ENCODE data around the gene LRRC4C. TPM values are rescaled to one million over a fixed set of nuclear protein-coding genes. Genes with fewer than 3 reads are reported as not detected.
A peak's percentile ranks its signal among the peaks of the same experiment; 100 is the strongest.

Gene LRRC4C
- total RNA-seq, 1 donor from 2014 or later, result 2.7 TPM

- Histone ChIP-seq H3K4me3 (no peak overlapping the region), H3K4me2 (peak overlapping the region; percentile 16), H3K9ac (no peak overlapping the region), H3F3A (ENCODE audit: low read depth) (peaks cover 4% of the 10 kb centered on the region), H3K27ac (no peak overlapping the region), H2AFZ (replicated peaks) (peak overlapping the region; percentile 61), H3K4me1 (peaks cover 33% of the 10 kb centered on the region), H3K9me3 (ENCODE audit: low read depth) (no peaks in the 10 kb centered on the region), H3K27me3 (no peaks in the 10 kb centered on the region), H4K20me1 (ENCODE audit: low read depth) (no peaks in the 10 kb centered on the region), H3K79me2 (ENCODE audit: low read depth) (no peaks in the 10 kb centered on the region), H3K36me3 (no peaks in the 10 kb centered on the region)
- Mint-ChIP-seq H3K4me1 (peaks cover 55% of the 10 kb centered on the region), H3K27me3 (ENCODE audit: insufficient read depth, low read depth) (peaks cover 2% of the 10 kb centered on the region), H3K36me3 (no peaks in the 10 kb centered on the region), H3K27ac (peak overlapping the region; percentile 97), H3K4me3 (no peak overlapping the region), H3K9me3 (no peaks in the 10 kb centered on the region)
- TF ChIP-seq EZH2 (IDR thresholded peaks at IDR 0.05), result no peak
- TF ChIP-seq CTCF (IDR thresholded peaks at IDR 0.05), result no peak
- no peak for TF ChIP-seq EZH2phosphoT487 (IDR thresholded peaks at IDR 0.05)
- DNase-seq (ENCODE audit: low spot score), result no peak
These were observed 64.8 kb downstream of the LRRC4C start for GRCh38 chr11:41394521-41395195.

- H3K4me3 Mint-ChIP-seq, result no peak overlapping the region
- H3K27ac Mint-ChIP-seq, result peak overlapping the region; percentile 67
These were observed 66.9 kb downstream of the LRRC4C start for GRCh38 chr11:41392596-41392995.

GRCh38 chr11:41389623-41390130, 69.8 kb downstream of the LRRC4C start:
- Histone ChIP-seq H3K4me3 (no peak overlapping the region), H3F3A (ENCODE audit: low read depth) (peaks cover 4% of the 10 kb centered on the region), H3K27me3 (no peaks in the 10 kb centered on the region), H3K9me3 (ENCODE audit: low read depth) (no peaks in the 10 kb centered on the region), H3K36me3 (no peaks in the 10 kb centered on the region), H3K4me2 (no peak overlapping the region), H4K20me1 (ENCODE audit: low read depth) (no peaks in the 10 kb centered on the region), H3K27ac (no peak overlapping the region), H3K4me1 (peaks cover 28% of the 10 kb centered on the region), H3K9ac (no peak overlapping the region), H2AFZ (replicated peaks) (no peak overlapping the region), H3K79me2 (ENCODE audit: low read depth) (no peaks in the 10 kb centered on the region)
- no peaks in the 10 kb centered on the region for H3K27me3 Mint-ChIP-seq (ENCODE audit: insufficient read depth, low read depth)
- H3K4me3 Mint-ChIP-seq, result no peak overlapping the region
- H3K9me3 Mint-ChIP-seq, result no peaks in the 10 kb centered on the region
- H3K36me3 Mint-ChIP-seq, result no peaks in the 10 kb centered on the region
- no peak overlapping the region for H3K27ac Mint-ChIP-seq
- peaks cover 34% of the 10 kb centered on the region for H3K4me1 Mint-ChIP-seq
- no peak for DNase-seq (ENCODE audit: low spot score)
- TF ChIP-seq EZH2phosphoT487 (IDR thresholded peaks at IDR 0.05) (no peak), EZH2 (IDR thresholded peaks at IDR 0.05) (no peak), CTCF (IDR thresholded peaks at IDR 0.05) (no peak)

More at GRCh38 chr11:41392596-41392995, 66.9 kb downstream of the LRRC4C start:
- Histone ChIP-seq H2AFZ (replicated peaks) (peak overlapping the region; percentile 48), H3K9me3 (ENCODE audit: low read depth) (no peaks in the 10 kb centered on the region), H3K4me1 (peaks cover 33% of the 10 kb centered on the region), H3K4me3 (no peak overlapping the region), H3K79me2 (ENCODE audit: low read depth) (no peaks in the 10 kb centered on the region), H3K36me3 (no peaks in the 10 kb centered on the region), H3F3A (ENCODE audit: low read depth) (peaks cover 4% of the 10 kb centered on the region), H3K27me3 (no peaks in the 10 kb centered on the region), H4K20me1 (ENCODE audit: low read depth) (no peaks in the 10 kb centered on the region), H3K4me2 (no peak overlapping the region), H3K27ac (no peak overlapping the region), H3K9ac (no peak overlapping the region)
- Mint-ChIP-seq H3K27me3 (ENCODE audit: insufficient read depth, low read depth) (no peaks in the 10 kb centered on the region), H3K9me3 (no peaks in the 10 kb centered on the region), H3K4me1 (peaks cover 51% of the 10 kb centered on the region), H3K36me3 (no peaks in the 10 kb centered on the region)
- DNase-seq (ENCODE audit: low spot score), result peak; percentile 40
- TF ChIP-seq EZH2 (IDR thresholded peaks at IDR 0.05) (no peak), CTCF (IDR thresholded peaks at IDR 0.05) (no peak), EZH2phosphoT487 (IDR thresholded peaks at IDR 0.05) (no peak)
